Fibroblast of villous mesenchyme (primary cell): Measurements from ENCODE around the gene SCAND1. TPM values are rescaled to one million over a fixed set of nuclear protein-coding genes. Genes with fewer than 3 reads are reported as not detected.

Experiments used
- DNase-seq: peaks from one replicate; pipeline ENCODE4 v3.0.0-alpha.2; 2010; ENCODE audit warnings: low read depth
- H3K4me3 ChIP-seq: 2 replicates; pipeline ENCODE4 v1.5.1; 2011; ENCODE audit warnings: low read depth, mild to moderate bottlenecking, low read length
- total RNA-seq: library from RNA; depleted of rRNA; stranded (reverse); fragments of >200 nt; gene quantifications from 2 replicates; pipeline ENCODE4 v1.2.3, GENCODE V29; 2012
- TF ChIP-seq, protein P1 (sequence below): IDR thresholded peaks from 2 replicates; pipeline ENCODE4 v1.5.1; 2012; ENCODE audit warnings: low read depth, mild to moderate bottlenecking, low read length; ENCODE audit not compliant: insufficient read depth

Gene SCAND1
- total RNA-seq, 1 donor = 41.0 TPM

- no peak for DNase-seq
- H3K4me3 ChIP-seq = no peak overlapping the region
- TF ChIP-seq, protein P1, sequence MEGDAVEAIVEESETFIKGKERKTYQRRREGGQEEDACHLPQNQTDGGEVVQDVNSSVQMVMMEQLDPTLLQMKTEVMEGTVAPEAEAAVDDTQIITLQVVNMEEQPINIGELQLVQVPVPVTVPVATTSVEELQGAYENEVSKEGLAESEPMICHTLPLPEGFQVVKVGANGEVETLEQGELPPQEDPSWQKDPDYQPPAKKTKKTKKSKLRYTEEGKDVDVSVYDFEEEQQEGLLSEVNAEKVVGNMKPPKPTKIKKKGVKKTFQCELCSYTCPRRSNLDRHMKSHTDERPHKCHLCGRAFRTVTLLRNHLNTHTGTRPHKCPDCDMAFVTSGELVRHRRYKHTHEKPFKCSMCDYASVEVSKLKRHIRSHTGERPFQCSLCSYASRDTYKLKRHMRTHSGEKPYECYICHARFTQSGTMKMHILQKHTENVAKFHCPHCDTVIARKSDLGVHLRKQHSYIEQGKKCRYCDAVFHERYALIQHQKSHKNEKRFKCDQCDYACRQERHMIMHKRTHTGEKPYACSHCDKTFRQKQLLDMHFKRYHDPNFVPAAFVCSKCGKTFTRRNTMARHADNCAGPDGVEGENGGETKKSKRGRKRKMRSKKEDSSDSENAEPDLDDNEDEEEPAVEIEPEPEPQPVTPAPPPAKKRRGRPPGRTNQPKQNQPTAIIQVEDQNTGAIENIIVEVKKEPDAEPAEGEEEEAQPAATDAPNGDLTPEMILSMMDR = no peak
These were observed 15.0 kb downstream of the SCAND1 start for GRCh38 chr20:35939264-35939663.

GRCh38 chr20:35934050-35934449, 20.3 kb downstream of the SCAND1 start:
- DNase-seq = no peak
- TF ChIP-seq, protein P1 = no peak
- H3K4me3 ChIP-seq = no peak overlapping the region

GRCh38 chr20:35929301-35929700, 25.0 kb downstream of the SCAND1 start:
- no peak overlapping the region for H3K4me3 ChIP-seq
- TF ChIP-seq, protein P1 = no peak
- DNase-seq = no peak

GRCh38 chr20:35920523-35920922, 33.8 kb downstream of the SCAND1 start:
- no peak overlapping the region for H3K4me3 ChIP-seq
- TF ChIP-seq, protein P1 = no peak
- DNase-seq = no peak

- no peak for DNase-seq
- no peak overlapping the region for H3K4me3 ChIP-seq
- TF ChIP-seq, protein P1 = no peak
These were observed 36.3 kb downstream of the SCAND1 start for GRCh38 chr20:35918021-35918420.

DNA sequence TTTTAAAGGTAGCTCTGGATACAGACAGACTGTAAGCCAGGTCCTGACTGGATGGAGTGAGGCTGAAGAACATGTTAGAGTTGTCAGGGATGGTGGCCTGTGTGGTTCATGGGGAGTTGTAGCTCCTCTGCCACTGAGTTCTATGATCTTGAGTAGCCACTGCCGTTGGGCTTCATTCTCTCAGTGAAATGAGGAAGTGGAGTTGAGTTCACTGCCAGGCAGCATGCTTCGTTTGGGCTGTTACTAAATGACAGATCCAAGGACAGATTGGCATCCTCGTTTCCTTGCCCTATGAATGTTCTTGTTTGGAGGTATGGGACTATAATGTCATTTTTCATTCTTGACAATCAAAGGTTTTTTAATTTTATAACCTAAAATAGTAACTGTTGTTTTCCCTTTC, 37.2 kb downstream of the SCAND1 start:
- DNase-seq = no peak
- TF ChIP-seq, protein P1 = no peak
- H3K4me3 ChIP-seq = no peak overlapping the region

DNA sequence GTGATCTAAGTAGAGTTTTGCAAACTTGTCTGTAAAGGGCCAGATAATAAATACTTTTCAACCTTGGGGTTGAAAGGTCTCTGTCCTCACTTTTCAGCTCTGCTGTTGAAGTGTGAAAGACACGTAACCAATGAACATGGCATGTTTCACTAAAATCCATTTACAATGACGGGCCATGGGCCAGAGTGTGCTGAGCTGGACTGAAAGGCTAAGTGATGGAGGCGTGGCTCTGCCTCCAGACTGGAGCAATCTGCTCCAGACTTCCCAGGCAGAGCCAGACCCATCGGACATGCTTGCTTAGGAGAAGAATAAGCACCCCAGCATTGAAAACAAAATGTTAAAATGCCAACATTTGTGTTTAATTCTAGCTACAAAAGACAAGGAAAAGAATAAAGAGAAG, 41.4 kb downstream of the SCAND1 start:
- TF ChIP-seq, protein P1 = no peak
- no peak overlapping the region for H3K4me3 ChIP-seq
- DNase-seq = no peak
